Measurements from ENCODE around the gene ASB1. TPM values are rescaled to one million over a fixed set of nuclear protein-coding genes. Genes with fewer than 3 reads are reported as not detected.

The ASB1 gene
- total RNA-seq, 1 donor = 45.5 TPM

DNA sequence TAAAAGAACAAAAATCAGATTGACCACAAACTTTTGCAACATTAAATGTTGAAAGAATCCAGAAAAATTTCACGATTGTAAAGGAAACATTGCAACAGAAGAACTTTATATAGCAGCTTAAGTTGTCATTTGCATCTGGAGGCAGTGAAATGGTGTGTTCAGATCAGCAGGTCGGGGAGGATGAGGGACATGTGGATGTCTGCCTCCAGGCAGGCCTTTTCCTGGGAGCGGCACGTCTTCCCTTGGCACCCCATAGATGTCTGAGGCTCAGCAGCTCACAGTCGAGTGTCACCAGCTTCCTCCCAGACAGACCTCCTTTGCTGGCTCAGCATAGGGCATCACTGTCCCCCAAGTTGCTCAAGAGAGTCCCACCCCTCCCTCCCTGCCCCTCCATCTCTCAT, 44.3 kb upstream of the ASB1 start:
- TF ChIP-seq, protein P1, sequence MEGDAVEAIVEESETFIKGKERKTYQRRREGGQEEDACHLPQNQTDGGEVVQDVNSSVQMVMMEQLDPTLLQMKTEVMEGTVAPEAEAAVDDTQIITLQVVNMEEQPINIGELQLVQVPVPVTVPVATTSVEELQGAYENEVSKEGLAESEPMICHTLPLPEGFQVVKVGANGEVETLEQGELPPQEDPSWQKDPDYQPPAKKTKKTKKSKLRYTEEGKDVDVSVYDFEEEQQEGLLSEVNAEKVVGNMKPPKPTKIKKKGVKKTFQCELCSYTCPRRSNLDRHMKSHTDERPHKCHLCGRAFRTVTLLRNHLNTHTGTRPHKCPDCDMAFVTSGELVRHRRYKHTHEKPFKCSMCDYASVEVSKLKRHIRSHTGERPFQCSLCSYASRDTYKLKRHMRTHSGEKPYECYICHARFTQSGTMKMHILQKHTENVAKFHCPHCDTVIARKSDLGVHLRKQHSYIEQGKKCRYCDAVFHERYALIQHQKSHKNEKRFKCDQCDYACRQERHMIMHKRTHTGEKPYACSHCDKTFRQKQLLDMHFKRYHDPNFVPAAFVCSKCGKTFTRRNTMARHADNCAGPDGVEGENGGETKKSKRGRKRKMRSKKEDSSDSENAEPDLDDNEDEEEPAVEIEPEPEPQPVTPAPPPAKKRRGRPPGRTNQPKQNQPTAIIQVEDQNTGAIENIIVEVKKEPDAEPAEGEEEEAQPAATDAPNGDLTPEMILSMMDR (IDR thresholded peaks at IDR 0.05; ENCODE audit: insufficient read depth, low read length) = no peak
- H3K4me3 ChIP-seq (ENCODE audit: low read depth, low read length) = no peak overlapping the region
- peak; percentile 59 for DNase-seq (ENCODE audit: low read depth)

DNA sequence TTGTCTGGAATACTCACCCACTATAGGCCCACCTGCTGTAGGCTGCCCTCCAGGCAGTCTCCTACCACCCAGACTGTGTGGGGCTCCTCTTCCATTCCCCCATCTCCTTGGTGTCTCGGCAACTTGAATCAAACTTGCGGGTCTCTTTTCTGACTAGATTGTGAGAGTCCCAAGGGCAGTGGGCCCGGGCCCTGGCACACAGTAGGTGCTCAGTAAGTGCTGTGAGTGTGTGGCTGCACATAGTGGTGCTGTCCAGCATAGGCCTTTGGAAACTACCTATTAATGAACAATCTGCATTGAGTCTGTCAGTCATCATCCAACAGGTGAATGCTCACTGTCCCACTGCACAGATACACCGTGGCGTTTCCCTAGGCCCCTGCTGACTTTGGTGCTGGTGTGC, 43.6 kb upstream of the ASB1 start:
- TF ChIP-seq, protein P1 (IDR thresholded peaks at IDR 0.05; ENCODE audit: insufficient read depth, low read length) = no peak
- no peak for DNase-seq (ENCODE audit: low read depth)

GRCh38 chr2:238383743-238384380, 42.9 kb upstream of the ASB1 start:
- H3K4me3 ChIP-seq (ENCODE audit: low read depth, low read length) = no peak overlapping the region
- TF ChIP-seq, protein P1 (IDR thresholded peaks at IDR 0.05; ENCODE audit: insufficient read depth, low read length) = no peak
- DNase-seq (ENCODE audit: low read depth) = no peak

More for the DNA sequence above, 43.6 kb upstream of the ASB1 start:
- H3K4me3 ChIP-seq (ENCODE audit: low read depth, low read length) = no peak overlapping the region

DNA sequence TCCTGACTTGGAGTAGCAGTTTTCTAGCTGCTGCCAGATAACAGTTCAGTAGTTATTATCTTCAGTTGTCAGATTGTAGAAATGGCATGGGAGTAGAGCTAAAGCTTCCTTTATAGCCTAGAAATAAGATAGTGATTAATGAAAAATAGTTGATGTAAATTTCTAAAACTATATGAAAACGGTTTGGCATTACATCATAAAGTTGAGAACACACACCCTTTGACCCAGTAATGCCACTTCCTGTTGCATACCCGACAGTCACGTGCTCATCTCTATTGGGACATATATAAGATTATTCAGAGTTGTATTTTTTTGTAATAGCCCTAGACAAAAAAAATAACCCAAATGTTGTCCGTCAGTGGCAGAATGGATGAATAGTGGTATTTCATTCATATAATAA, 39.4 kb upstream of the ASB1 start:
- TF ChIP-seq, protein P1 (IDR thresholded peaks at IDR 0.05; ENCODE audit: insufficient read depth, low read length) = no peak
- no peak overlapping the region for H3K4me3 ChIP-seq (ENCODE audit: low read depth, low read length)
- no peak for DNase-seq (ENCODE audit: low read depth)

DNA sequence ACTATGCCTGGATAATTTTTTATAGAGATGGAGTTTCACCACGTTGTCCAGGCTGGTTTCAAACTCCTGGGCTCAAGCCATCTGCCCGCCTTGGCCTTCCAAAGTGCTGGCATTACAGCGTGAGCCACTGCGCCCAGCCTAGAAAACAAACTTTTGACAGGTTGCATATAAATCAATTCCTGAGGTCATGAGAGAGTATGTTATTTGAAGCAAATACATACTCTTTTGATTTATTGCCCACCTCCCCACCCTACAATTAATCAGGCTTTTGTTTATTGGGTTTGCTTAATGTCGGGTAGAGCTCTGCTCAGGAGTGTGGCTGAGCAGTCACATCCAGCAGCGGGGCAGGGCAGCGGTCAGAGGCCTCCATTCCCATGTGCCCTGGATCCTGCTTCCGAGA, 37.9 kb upstream of the ASB1 start:
- no peak for DNase-seq (ENCODE audit: low read depth)
- TF ChIP-seq, protein P1 (IDR thresholded peaks at IDR 0.05; ENCODE audit: insufficient read depth, low read length) = no peak
- H3K4me3 ChIP-seq (ENCODE audit: low read depth, low read length) = no peak overlapping the region

- TF ChIP-seq, protein P1 (IDR thresholded peaks at IDR 0.05; ENCODE audit: insufficient read depth, low read length) = no peak
- DNase-seq (ENCODE audit: low read depth) = no peak
- no peak overlapping the region for H3K4me3 ChIP-seq (ENCODE audit: low read depth, low read length)
Observed at GRCh38 chr2:238389988-238390589, 36.6 kb upstream of the ASB1 start.

Data from fibroblast of the aortic adventitia (primary cell).